HG02981 (cell line): ENCODE measurements around the gene NLRP11.
A peak's percentile ranks its signal among the peaks of the same experiment; 100 is the strongest.

Experiments used
- ATAC-seq: cut with Tn5 transposase; IDR thresholded peaks from one replicate; pipeline ENCODE4 v1.9.1; 2021; ENCODE audit warnings: mild to moderate bottlenecking, moderate library complexity; ENCODE audit not compliant: unreplicated experiment

NLRP11 gene

GRCh38 chr19:55831846-55832245, at the start of gene NLRP11:
Gene NLRP11 (minus strand): TSS chr19:55831999. CDS start chr19:55818174, 13,825 bp downstream.
- ATAC-seq: no peak

- ATAC-seq: no peak
These were observed 45.4 kb upstream of the NLRP11 start for GRCh38 chr19:55877211-55877610.

- ATAC-seq: no peak
These were observed 38.9 kb upstream of the NLRP11 start for GRCh38 chr19:55870736-55871135.

GRCh38 chr19:55867101-55867500, 35.3 kb upstream of the NLRP11 start:
- no peak for ATAC-seq

- ATAC-seq: no peak
These were observed 34.7 kb upstream of the NLRP11 start for GRCh38 chr19:55866521-55866920.

GRCh38 chr19:55858969-55859368, 27.2 kb upstream of the NLRP11 start:
- ATAC-seq: no peak

GRCh38 chr19:55858401-55858800, 26.6 kb upstream of the NLRP11 start:
- ATAC-seq: no peak

- no peak for ATAC-seq
These were observed 26.2 kb upstream of the NLRP11 start for GRCh38 chr19:55857974-55858373.

- ATAC-seq: no peak
These were observed 25.4 kb upstream of the NLRP11 start for GRCh38 chr19:55857149-55857548.

GRCh38 chr19:55855160-55855559, 23.4 kb upstream of the NLRP11 start:
- no peak for ATAC-seq

- ATAC-seq: no peak
These were observed 7.1 kb upstream of the NLRP11 start for GRCh38 chr19:55838906-55839305.

- no peak for ATAC-seq
These were observed 6.5 kb upstream of the NLRP11 start for GRCh38 chr19:55838251-55838650.

GRCh38 chr19:55836340-55836739, 4.5 kb upstream of the NLRP11 start, which contains the start of gene NLRP4:
Gene NLRP4 (plus strand): TSS chr19:55836540. CDS start chr19:55852081, 15,541 bp downstream.
- no peak for ATAC-seq

GRCh38 chr19:55832676-55833075, 877 bp upstream of the NLRP11 start:
- no peak for ATAC-seq

- no peak for ATAC-seq
These were observed 1.1 kb downstream of the NLRP11 start for GRCh38 chr19:55830656-55831055.

- no peak for ATAC-seq
These were observed 11.8 kb downstream of the NLRP11 start for GRCh38 chr19:55820037-55820436.

- no peak for ATAC-seq
These were observed 17.9 kb downstream of the NLRP11 start for GRCh38 chr19:55813906-55814305.

- ATAC-seq: no peak
These were observed 19.4 kb downstream of the NLRP11 start for GRCh38 chr19:55812449-55812848.

GRCh38 chr19:55811340-55811739, 20.5 kb downstream of the NLRP11 start:
- ATAC-seq: no peak

- ATAC-seq: peak; percentile 48
These were observed 22.3 kb downstream of the NLRP11 start for GRCh38 chr19:55809381-55810058.

GRCh38 chr19:55802281-55802680, 29.5 kb downstream of the NLRP11 start:
- no peak for ATAC-seq

- no peak for ATAC-seq
These were observed 30.4 kb downstream of the NLRP11 start for GRCh38 chr19:55801416-55801815.

- ATAC-seq: no peak
These were observed 36.8 kb downstream of the NLRP11 start for GRCh38 chr19:55795021-55795420.
